ENCODE results near the gene FCHSD2. TPM values are rescaled to one million over a fixed set of nuclear protein-coding genes. Genes with fewer than 3 reads are reported as not detected.

The FCHSD2 gene
- total RNA-seq, 1 donor from 2014 or later: 22.2 TPM

- DNase-seq (ENCODE audit: low spot score): no peak
- H3K79me2 ChIP-seq (ENCODE audit: low read depth): no peaks in the 10 kb centered on the region
- H3K36me3 ChIP-seq: peaks cover 5% of the 10 kb centered on the region
- Mint-ChIP-seq H3K27me3 (ENCODE audit: insufficient read depth, low read depth) (no peaks in the 10 kb centered on the region), H3K4me3 (no peak overlapping the region), H3K4me1 (peaks cover 3% of the 10 kb centered on the region), H3K9me3 (peaks cover 3% of the 10 kb centered on the region), H3K36me3 (peaks cover 6% of the 10 kb centered on the region), H3K27ac (no peak overlapping the region)
- no peak for TF ChIP-seq CTCF (IDR thresholded peaks at IDR 0.05)
- no peak for TF ChIP-seq EZH2phosphoT487 (IDR thresholded peaks at IDR 0.05)
- no peak overlapping the region for H3K4me2 ChIP-seq
- no peak overlapping the region for H3K4me3 ChIP-seq
- no peak overlapping the region for H3K27ac ChIP-seq
- H2AFZ ChIP-seq (replicated peaks): no peak overlapping the region
- peaks cover 5% of the 10 kb centered on the region for H4K20me1 ChIP-seq (ENCODE audit: low read depth)
- no peaks in the 10 kb centered on the region for H3K27me3 ChIP-seq
- H3F3A ChIP-seq (ENCODE audit: low read depth): no peaks in the 10 kb centered on the region
- no peak overlapping the region for H3K9ac ChIP-seq
- no peaks in the 10 kb centered on the region for H3K9me3 ChIP-seq (ENCODE audit: low read depth)
- peaks cover 6% of the 10 kb centered on the region for H3K4me1 ChIP-seq
These were observed 153.3 kb downstream of the FCHSD2 start for GRCh38 chr11:72988821-72989220.

- H3K4me3 Mint-ChIP-seq: no peak overlapping the region
These were observed 156.5 kb downstream of the FCHSD2 start for GRCh38 chr11:72985645-72986044.

GRCh38 chr11:72984453-72985077 is 157.6 kb downstream of the FCHSD2 start:
- H3K9me3 ChIP-seq (ENCODE audit: low read depth): no peaks in the 10 kb centered on the region
- no peaks in the 10 kb centered on the region for H3F3A ChIP-seq (ENCODE audit: low read depth)
- H3K36me3 Mint-ChIP-seq: peaks cover 7% of the 10 kb centered on the region
- H3K4me2 ChIP-seq: no peak overlapping the region
- H3K4me3 Mint-ChIP-seq: no peak overlapping the region
- H2AFZ ChIP-seq (replicated peaks): no peak overlapping the region
- H3K4me3 ChIP-seq: no peak overlapping the region
- no peaks in the 10 kb centered on the region for H3K27me3 ChIP-seq
- H3K9me3 Mint-ChIP-seq: no peaks in the 10 kb centered on the region
- peak; percentile 5 for DNase-seq (ENCODE audit: low spot score)
- no peak overlapping the region for H3K9ac ChIP-seq
- H3K4me1 ChIP-seq: peaks cover 2% of the 10 kb centered on the region
- TF ChIP-seq EZH2 (IDR thresholded peaks at IDR 0.05): no peak
- no peak for TF ChIP-seq EZH2phosphoT487 (IDR thresholded peaks at IDR 0.05)
- no peak for TF ChIP-seq CTCF (IDR thresholded peaks at IDR 0.05)
- H3K79me2 ChIP-seq (ENCODE audit: low read depth): no peaks in the 10 kb centered on the region
- no peak overlapping the region for H3K27ac Mint-ChIP-seq
- peak overlapping the region; percentile 28 for H3K27ac ChIP-seq
- H3K4me1 Mint-ChIP-seq: no peaks in the 10 kb centered on the region
- peaks cover 8% of the 10 kb centered on the region for H3K36me3 ChIP-seq
- H3K27me3 Mint-ChIP-seq (ENCODE audit: insufficient read depth, low read depth): no peaks in the 10 kb centered on the region
- H4K20me1 ChIP-seq (ENCODE audit: low read depth): peaks cover 2% of the 10 kb centered on the region

More at GRCh38 chr11:72985645-72986044, 156.5 kb downstream of the FCHSD2 start:
- peaks cover 6% of the 10 kb centered on the region for H3K4me1 ChIP-seq
- H3K27me3 ChIP-seq: no peaks in the 10 kb centered on the region
- H3K4me3 ChIP-seq: no peak overlapping the region
- no peak overlapping the region for H3K27ac Mint-ChIP-seq
- no peaks in the 10 kb centered on the region for H3K9me3 Mint-ChIP-seq
- no peak overlapping the region for H3K4me2 ChIP-seq
- H3K36me3 ChIP-seq: peaks cover 6% of the 10 kb centered on the region
- no peaks in the 10 kb centered on the region for H3K27me3 Mint-ChIP-seq (ENCODE audit: insufficient read depth, low read depth)
- H4K20me1 ChIP-seq (ENCODE audit: low read depth): peaks cover 5% of the 10 kb centered on the region
- peaks cover 3% of the 10 kb centered on the region for H3K4me1 Mint-ChIP-seq
- DNase-seq (ENCODE audit: low spot score): no peak
- no peaks in the 10 kb centered on the region for H3K9me3 ChIP-seq (ENCODE audit: low read depth)
- H3K36me3 Mint-ChIP-seq: peaks cover 7% of the 10 kb centered on the region
- H3K79me2 ChIP-seq (ENCODE audit: low read depth): no peaks in the 10 kb centered on the region
- no peak overlapping the region for H3K9ac ChIP-seq
- no peak overlapping the region for H2AFZ ChIP-seq (replicated peaks)
- TF ChIP-seq EZH2 (IDR thresholded peaks at IDR 0.05): no peak
- no peak for TF ChIP-seq CTCF (IDR thresholded peaks at IDR 0.05)
- no peak for TF ChIP-seq EZH2phosphoT487 (IDR thresholded peaks at IDR 0.05)
- H3F3A ChIP-seq (ENCODE audit: low read depth): no peaks in the 10 kb centered on the region
- no peak overlapping the region for H3K27ac ChIP-seq
